BE2C (cell line): ENCODE data around the gene FXYD3.
"Not testable (repeated sequence)": the region's sequence is repeated elsewhere in the genome, so short reads cannot be mapped to it uniquely, and the experiment has no call there.

Source experiments
- DNase-seq: peaks from one replicate; pipeline ENCODE4 v3.0.0-alpha.2; 2020
- H3K27me3 ChIP-seq: fragments of 250-450 bp; sonication (Bioruptor Pico); 2 replicates; pipeline ENCODE4 v1.5.1; 2020; ENCODE audit warnings: mild to moderate bottlenecking
- H3K36me3 ChIP-seq: fragments of 250-450 bp; sonication (Bioruptor Pico); 2 replicates; pipeline ENCODE4 v1.5.1; 2020; ENCODE audit warnings: mild to moderate bottlenecking
- H3K4me1 ChIP-seq: fragments of 250-450 bp; sonication (Bioruptor Pico); 2 replicates; pipeline ENCODE4 v1.5.1; 2020
- H3K4me3 ChIP-seq: 2 replicates; pipeline ENCODE4 v1.5.1; 2011; ENCODE audit warnings: low read depth, low read length
- H3K9me3 ChIP-seq: fragments of 250-450 bp; sonication (Bioruptor Pico); 2 replicates; pipeline ENCODE4 v1.5.1; 2020
- CTCF ChIP-seq: IDR thresholded peaks from 2 replicates; pipeline ENCODE4 v1.5.1; 2012; ENCODE audit warnings: mild to moderate bottlenecking, low read depth, low read length

The FXYD3 gene

DNA sequence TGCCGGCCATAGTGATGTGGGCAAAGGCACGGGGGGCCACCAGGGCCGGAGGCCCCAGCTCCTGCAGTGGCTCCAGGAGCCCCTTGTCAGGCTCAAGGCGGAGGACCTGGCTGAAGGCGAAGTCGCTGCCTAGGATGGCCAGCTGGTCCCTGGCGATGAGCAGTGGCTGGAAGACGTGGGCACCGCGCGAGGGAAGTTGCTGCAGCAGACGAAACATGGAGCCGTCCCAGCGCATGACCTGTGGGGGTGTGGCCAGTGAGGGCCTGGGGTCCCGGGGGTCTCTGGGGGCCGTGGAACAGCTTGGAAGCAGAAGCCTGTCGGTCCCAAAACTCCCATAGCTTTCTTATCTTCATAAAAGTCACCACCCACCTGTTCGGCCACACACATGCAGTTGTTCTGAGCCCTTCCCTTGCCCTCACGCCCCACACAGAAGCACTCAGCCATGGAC lies 9.7 kb downstream of the FXYD3 start:
- H3K9me3 ChIP-seq = no peaks in the 10 kb centered on the region
- H3K36me3 ChIP-seq = no peaks in the 10 kb centered on the region
- no peak overlapping the region for H3K4me3 ChIP-seq
- no peak for DNase-seq
- no peak for TF ChIP-seq CTCF
- 0 out of 2 replicates have a peak, but pooled peaks cover 3% of the 10 kb centered on the region for H3K4me1 ChIP-seq
- H3K27me3 ChIP-seq = no peaks in the 10 kb centered on the region

DNA sequence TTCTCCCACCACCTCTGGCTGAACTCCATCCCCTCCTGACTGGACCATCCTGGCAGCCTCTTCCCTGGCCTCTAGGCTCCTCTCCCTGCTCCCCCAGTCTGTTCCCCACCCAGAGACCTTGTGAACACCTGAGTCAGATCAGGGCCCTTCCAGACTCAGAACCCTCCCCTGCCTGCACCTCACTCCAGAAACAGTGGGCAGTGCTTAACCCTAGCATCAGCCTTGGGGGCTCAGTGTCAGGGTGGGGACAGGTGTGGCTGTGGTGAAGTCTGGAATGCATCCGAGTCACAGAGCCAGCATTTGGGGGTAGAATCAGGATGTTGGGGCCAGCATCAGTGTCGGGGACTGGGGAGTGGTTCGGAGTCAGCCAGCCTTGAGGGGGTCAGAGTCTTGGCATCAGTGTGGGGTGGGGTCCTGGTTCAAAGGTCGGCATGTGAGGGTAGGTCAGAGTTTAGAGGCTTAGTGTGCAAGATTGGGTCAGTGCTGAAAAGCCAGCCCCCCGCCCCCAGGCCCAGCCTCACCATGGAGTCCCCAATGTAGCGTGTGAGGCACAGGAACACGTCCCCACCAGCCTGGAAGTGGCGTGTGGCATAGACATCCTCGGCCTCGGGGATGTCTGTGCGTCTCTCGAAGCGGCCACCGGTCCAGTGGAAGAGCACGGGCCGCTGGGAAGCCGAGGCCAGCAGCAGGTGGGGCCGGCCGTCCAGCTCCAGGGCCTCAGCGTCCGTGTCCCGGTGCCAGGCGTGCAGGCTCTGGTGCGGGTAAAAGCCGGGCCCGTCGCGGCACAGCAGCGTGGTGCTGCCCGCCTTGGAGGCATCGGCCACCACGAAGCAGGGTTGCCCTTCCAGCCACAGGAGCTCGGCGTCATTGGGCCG lies 10.4 kb downstream of the FXYD3 start:
- Histone ChIP-seq H3K4me1 (0 out of 2 replicates have a peak, but pooled peaks cover 3% of the 10 kb centered on the region), H3K9me3 (no peaks in the 10 kb centered on the region), H3K36me3 (no peaks in the 10 kb centered on the region), H3K27me3 (no peaks in the 10 kb centered on the region), H3K4me3 (no peak overlapping the region)
- no peak for TF ChIP-seq CTCF
- DNase-seq = no peak

DNA sequence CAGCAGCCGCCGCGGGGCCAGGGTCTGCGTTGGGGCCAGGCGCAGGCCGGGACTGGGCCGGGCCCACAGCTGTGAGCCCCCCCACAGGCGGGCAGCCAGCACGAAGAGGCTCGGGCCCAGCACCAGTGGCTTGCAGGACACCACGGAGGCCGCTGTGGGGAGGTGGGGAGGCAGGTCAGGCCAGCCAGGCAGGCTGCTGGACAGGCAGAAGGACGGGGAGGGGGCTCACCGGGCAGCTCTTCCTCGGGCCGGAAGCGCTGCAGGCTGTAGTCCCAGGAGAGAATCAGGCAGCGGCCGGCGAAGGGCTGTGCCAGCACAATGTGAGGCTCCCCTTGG lies 11.0 kb downstream of the FXYD3 start:
- 0 out of 2 replicates have a peak, but pooled peaks cover 3% of the 10 kb centered on the region for H3K4me1 ChIP-seq
- H3K9me3 ChIP-seq = no peaks in the 10 kb centered on the region
- no peak overlapping the region for H3K4me3 ChIP-seq
- no peak for TF ChIP-seq CTCF
- no peaks in the 10 kb centered on the region for H3K36me3 ChIP-seq
- no peaks in the 10 kb centered on the region for H3K27me3 ChIP-seq
- DNase-seq = no peak

DNA sequence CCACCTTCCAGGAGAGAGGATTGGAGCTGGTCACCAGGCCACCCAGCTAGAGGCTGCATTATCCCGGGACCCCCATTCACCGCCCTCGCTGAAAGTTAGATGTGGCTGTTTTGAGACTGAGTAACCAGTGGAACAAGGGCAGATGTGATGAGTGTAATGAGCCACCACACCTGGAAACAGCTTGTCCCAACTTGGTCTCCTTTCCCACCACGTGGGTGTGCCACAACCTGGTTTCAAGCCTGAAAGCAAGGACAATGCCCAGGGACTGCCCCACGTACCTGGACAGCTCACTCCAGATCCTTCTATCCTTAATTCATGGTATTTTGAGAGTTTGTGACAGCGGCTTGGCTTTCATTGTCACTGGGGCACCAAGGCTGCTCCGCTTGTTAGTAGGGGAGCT lies 12.2 kb downstream of the FXYD3 start:
- no peaks in the 10 kb centered on the region for H3K9me3 ChIP-seq
- no peak overlapping the region for H3K4me3 ChIP-seq
- no peak for TF ChIP-seq CTCF
- 0 out of 2 replicates have a peak, but pooled peaks cover 3% of the 10 kb centered on the region for H3K4me1 ChIP-seq
- no peak for DNase-seq
- H3K27me3 ChIP-seq = no peaks in the 10 kb centered on the region
- no peaks in the 10 kb centered on the region for H3K36me3 ChIP-seq

GRCh38 chr19:35128398-35129057 lies 12.9 kb downstream of the FXYD3 start:
- H3K4me1 ChIP-seq = 0 out of 2 replicates have a peak, but pooled peaks cover 3% of the 10 kb centered on the region
- no peak for DNase-seq
- TF ChIP-seq CTCF = no peak
- no peaks in the 10 kb centered on the region for H3K36me3 ChIP-seq
- H3K27me3 ChIP-seq = no peaks in the 10 kb centered on the region
- H3K9me3 ChIP-seq = no peaks in the 10 kb centered on the region
- no peak overlapping the region for H3K4me3 ChIP-seq

- not testable (repeated sequence) for H3K36me3 ChIP-seq, H3K9me3 ChIP-seq, H3K4me1 ChIP-seq, DNase-seq, H3K27me3 ChIP-seq, H3K4me3 ChIP-seq
Measured at GRCh38 chr19:35129724-35130274, 14.2 kb downstream of the FXYD3 start.
